ENCODE data around the gene C1GALT1.

C1GALT1 gene

DNA sequence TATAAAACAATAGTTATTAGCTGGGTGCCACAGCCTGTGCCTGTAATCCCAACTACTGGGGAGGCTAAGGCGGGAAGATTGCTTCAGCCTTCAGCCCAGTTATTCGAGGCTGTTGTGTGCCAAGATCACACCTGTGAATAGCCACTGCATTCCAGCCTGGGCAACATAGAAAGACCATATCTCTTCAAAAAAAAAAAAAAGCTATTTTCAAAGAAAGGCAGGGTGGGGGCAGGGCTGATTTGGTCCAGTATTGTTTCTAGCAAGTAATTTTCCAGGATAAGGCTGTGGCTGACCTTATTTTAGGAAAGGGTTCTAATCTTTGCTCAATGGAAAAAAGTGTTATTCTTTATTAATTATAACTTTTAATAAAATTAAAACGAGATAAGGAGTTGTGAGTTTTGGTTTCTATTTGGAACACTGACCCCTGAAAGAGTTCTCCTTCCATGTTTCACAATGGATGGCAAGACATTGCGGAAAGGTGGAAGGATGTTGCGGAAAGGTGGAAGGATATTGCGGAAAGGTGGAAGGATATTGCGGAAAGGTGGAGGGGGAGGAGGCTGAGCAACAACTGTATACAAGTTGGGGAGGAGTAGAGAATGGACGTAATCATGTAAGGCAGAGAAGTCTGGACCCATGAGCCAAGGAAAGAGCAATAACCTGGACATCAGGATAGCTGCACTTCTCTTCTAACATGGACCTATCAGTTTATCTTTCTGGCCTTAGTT lies 1.5 kb upstream of the C1GALT1 start:
- H3K4me3 ChIP-seq (ENCODE audit: low read depth, low read length): peak overlapping the region; percentile 79
- TF ChIP-seq, protein P1, sequence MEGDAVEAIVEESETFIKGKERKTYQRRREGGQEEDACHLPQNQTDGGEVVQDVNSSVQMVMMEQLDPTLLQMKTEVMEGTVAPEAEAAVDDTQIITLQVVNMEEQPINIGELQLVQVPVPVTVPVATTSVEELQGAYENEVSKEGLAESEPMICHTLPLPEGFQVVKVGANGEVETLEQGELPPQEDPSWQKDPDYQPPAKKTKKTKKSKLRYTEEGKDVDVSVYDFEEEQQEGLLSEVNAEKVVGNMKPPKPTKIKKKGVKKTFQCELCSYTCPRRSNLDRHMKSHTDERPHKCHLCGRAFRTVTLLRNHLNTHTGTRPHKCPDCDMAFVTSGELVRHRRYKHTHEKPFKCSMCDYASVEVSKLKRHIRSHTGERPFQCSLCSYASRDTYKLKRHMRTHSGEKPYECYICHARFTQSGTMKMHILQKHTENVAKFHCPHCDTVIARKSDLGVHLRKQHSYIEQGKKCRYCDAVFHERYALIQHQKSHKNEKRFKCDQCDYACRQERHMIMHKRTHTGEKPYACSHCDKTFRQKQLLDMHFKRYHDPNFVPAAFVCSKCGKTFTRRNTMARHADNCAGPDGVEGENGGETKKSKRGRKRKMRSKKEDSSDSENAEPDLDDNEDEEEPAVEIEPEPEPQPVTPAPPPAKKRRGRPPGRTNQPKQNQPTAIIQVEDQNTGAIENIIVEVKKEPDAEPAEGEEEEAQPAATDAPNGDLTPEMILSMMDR (IDR thresholded peaks at IDR 0.05; ENCODE audit: control insufficient read depth, extremely low read depth, insufficient read depth): no peak
- no peak for DNase-seq (ENCODE audit: low read depth)

DNA sequence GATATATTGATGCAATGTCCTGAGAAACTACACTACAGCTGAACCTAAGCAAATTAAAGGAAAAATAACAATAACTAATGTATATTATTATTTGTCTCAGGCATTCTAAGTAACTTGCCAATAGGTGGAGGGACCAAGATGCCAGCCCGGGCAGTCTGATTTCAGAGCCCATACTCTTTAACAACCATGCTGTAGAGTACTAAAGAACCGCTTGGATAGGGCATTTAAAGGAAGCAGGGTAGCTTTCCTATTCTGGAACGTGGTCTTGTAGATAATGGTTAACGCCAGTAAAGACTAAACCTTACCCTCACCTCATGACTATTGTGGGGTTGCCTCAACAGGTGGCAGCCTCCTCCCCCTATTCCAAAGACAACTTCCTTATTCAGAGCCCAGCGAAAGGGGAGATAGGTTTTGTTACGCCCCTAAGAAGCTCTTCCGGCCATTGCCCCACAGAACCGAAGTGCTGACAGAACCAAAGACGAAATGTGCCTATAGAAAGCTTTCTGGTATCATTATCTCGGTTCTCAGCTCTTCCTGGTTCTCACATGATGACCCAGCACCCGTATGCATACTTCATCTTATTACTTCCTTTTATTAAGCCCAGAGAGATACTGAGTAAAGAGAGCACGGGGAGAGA lies 707 bp upstream of the C1GALT1 start:
- TF ChIP-seq, protein P1 (IDR thresholded peaks at IDR 0.05; ENCODE audit: control insufficient read depth, extremely low read depth, insufficient read depth): peak; percentile 39; the same call in 1 of the 2 replicates
- H3K4me3 ChIP-seq (ENCODE audit: low read depth, low read length): peak overlapping the region; percentile 79
- no peak for DNase-seq (ENCODE audit: low read depth)

DNA sequence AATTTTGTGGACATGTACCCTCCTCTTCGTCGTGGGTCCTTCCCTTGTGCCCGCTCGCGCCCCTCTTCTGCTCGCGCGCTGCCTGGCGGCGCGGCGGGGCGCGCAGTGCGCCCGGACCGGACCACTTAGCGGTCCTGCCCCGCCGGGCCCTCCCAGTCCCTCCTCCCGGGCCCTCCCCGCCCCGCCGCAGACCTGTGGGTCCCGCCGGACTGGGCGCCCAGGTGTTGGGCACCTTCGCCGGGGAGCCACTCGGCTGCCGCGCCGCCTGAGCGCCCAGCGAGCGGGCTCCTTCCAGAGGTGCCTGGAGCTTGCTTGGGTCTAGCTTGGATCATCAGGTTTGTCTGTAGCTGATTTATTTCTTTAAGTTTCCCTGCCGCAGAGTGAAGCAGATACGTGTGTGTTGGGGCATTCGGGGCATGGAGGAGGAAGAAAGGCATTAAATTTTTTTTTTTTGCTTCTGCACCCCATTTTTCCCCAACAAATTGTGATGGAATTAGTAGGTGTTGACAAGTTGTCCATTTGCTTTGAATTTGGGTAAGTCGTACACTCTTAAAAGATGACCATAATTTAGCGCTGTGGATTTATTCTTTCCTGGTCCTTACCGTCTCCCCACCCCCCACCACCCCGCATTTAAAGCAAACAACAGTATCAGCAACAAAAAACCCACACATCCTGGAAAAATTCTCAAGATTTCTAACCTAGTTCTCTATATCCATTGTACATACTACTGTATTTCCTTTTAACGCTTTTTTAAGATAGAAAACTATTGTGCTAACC lies 905 bp downstream of the C1GALT1 start:
- TF ChIP-seq, protein P1 (IDR thresholded peaks at IDR 0.05; ENCODE audit: control insufficient read depth, extremely low read depth, insufficient read depth): 0 out of 2 replicates have a peak, but pooled peaks have one; percentile 2
- DNase-seq (ENCODE audit: low read depth): no peak
- H3K4me3 ChIP-seq (ENCODE audit: low read depth, low read length): peak overlapping the region; percentile 86

DNA sequence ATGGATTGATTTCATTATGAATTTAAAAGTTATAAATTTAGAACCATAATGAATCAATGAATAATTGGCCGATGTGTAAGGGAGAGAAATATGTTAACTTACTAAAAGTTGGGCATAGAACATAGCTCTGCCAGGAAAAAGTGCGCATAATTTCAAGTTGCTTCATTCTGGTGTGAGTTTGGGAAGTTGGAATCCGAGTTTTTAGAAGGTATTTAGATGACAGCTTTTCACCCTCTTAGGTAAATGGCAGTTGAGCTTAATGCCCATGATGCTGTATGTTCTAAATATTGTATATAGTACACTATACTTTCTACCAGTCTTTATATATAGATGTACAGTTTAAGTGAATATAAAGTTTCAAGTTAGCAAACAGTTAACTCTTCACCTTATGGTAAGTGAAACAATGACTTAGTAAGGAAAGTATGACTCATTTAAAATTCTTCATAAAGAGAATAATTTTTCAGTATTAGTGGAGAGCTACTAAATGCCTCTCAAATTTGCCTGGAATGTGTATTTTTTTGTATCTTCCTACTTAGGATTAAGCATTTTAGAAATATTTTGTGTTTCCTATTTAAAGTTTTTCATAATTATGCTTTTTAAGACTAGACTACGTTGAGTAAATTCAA lies 1.6 kb downstream of the C1GALT1 start:
- no peak overlapping the region for H3K4me3 ChIP-seq (ENCODE audit: low read depth, low read length)
- no peak for DNase-seq (ENCODE audit: low read depth)
- TF ChIP-seq, protein P1 (IDR thresholded peaks at IDR 0.05; ENCODE audit: control insufficient read depth, extremely low read depth, insufficient read depth): no peak

DNA sequence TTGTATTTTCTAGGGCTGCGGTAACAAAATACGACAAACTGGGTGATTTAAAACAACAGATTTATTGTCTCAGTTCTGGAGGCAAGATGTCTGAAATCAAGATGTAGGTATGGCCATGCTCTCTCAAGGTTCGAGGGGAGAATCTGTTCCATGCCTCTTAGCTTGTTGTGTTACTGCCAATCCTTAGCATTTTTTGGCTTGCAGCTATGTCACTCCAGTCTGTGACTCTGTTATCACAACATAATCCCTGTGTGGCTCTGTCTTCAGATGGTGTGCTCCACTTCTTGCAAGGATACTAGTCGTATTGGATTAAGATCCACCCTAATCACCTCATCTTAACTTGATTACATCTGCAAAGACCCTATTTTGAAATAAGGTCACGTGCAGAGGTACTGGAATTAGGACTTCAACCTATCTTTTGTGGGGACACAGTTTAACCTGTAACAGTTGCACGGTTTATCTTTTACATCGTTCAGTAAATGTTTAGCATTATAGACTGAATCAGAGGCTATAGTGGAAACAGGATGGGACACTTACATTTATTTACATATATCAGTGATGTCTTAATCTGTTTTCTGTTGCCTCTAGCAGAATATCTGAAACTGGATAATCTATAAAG lies 3.1 kb downstream of the C1GALT1 start:
- TF ChIP-seq, protein P1 (IDR thresholded peaks at IDR 0.05; ENCODE audit: control insufficient read depth, extremely low read depth, insufficient read depth): no peak
- DNase-seq (ENCODE audit: low read depth): no peak
- no peak overlapping the region for H3K4me3 ChIP-seq (ENCODE audit: low read depth, low read length)

DNA sequence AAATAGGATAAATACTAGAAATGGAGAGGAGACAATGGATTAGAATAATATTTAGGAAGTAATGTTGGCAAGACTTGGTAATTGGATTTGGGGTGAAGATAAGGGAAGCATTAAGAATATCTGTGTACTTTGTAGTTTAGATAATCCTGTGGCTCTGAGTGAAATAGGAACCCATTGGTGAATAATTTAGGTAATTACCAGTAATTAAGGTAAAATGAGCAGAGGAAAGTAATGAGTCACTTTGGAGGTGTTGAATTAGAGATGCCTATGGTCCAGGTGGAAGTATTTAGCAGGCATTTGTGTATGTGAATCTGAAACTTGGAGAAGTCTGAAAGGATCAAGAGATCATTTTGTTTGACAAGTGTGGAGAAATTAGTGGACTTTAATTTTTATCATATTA lies 5.7 kb downstream of the C1GALT1 start:
- no peak overlapping the region for H3K4me3 ChIP-seq (ENCODE audit: low read depth, low read length)
- TF ChIP-seq, protein P1 (IDR thresholded peaks at IDR 0.05; ENCODE audit: control insufficient read depth, extremely low read depth, insufficient read depth): no peak
- no peak for DNase-seq (ENCODE audit: low read depth)
